ENCODE measurements around the gene TMPRSS7. TPM values are rescaled to one million over a fixed set of nuclear protein-coding genes. Genes with fewer than 3 reads are reported as not detected.

TMPRSS7 gene
- polyA plus RNA-seq, 1 donor from 2014 or later, result 0.52 TPM

GRCh38 chr3:112030901-112031300 is 3.6 kb upstream of the TMPRSS7 start:
- Histone ChIP-seq H4K20me1 (ENCODE audit: insufficient read depth) (no peaks in the 10 kb centered on the region), H3K79me2 (replicated peaks; ENCODE audit: insufficient read depth, low read length) (no peaks in the 10 kb centered on the region), H2AFZ (ENCODE audit: low read depth, low read length) (no peak overlapping the region), H3K4me3 (ENCODE audit: low read length) (no peak overlapping the region), H3K27me3 (ENCODE audit: insufficient read depth, low read depth, low read length) (no peaks in the 10 kb centered on the region), H3K9ac (ENCODE audit: low read length) (no peak overlapping the region), H3K4me2 (ENCODE audit: low read length) (no peak overlapping the region), H3F3A (ENCODE audit: insufficient read depth, low read length, poor library complexity, severe bottlenecking) (no peaks in the 10 kb centered on the region), H3K9me2 (ENCODE audit: insufficient read depth, low read length) (no peaks in the 10 kb centered on the region), H3K36me3 (ENCODE audit: insufficient read depth, low read length) (no peaks in the 10 kb centered on the region), H3K27ac (ENCODE audit: low read length) (no peak overlapping the region), H3K9me3 (ENCODE audit: low read length) (no peaks in the 10 kb centered on the region)
- TF ChIP-seq MXI1 (conservative IDR thresholded peaks at IDR 0.05; ENCODE audit: poor library complexity, severe bottlenecking), result no peak
- no peak for TF ChIP-seq RAD21 (conservative IDR thresholded peaks at IDR 0.05)
- TF ChIP-seq EZH2 (IDR thresholded peaks at IDR 0.05; ENCODE audit: borderline replicate concordance, insufficient read depth, low read length, poor library complexity, severe bottlenecking), result no peak
- TF ChIP-seq SMC3 (conservative IDR thresholded peaks at IDR 0.05; ENCODE audit: poor library complexity), result no peak
- TF ChIP-seq CTCF (IDR thresholded peaks at IDR 0.05; ENCODE audit: poor library complexity, severe bottlenecking), result no peak
- no peak for TF ChIP-seq REST (IDR thresholded peaks at IDR 0.05; ENCODE audit: borderline replicate concordance)
- no peak for TF ChIP-seq TAF1 (IDR thresholded peaks at IDR 0.05; ENCODE audit: low read depth)
- no peak for TF ChIP-seq POLR2AphosphoS5 (IDR thresholded peaks at IDR 0.05)
- TF ChIP-seq EP300 (conservative IDR thresholded peaks at IDR 0.05; ENCODE audit: poor library complexity, severe bottlenecking), result no peak

GRCh38 chr3:112032098-112032731 is 2.3 kb upstream of the TMPRSS7 start:
- H3K9me2 ChIP-seq (ENCODE audit: insufficient read depth, low read length), result no peaks in the 10 kb centered on the region
- TF ChIP-seq EP300 (conservative IDR thresholded peaks at IDR 0.05; ENCODE audit: poor library complexity, severe bottlenecking) (no peak), REST (IDR thresholded peaks at IDR 0.05; ENCODE audit: borderline replicate concordance) (no peak), SMC3 (conservative IDR thresholded peaks at IDR 0.05; ENCODE audit: poor library complexity) (no peak), POLR2AphosphoS5 (IDR thresholded peaks at IDR 0.05) (no peak), MXI1 (conservative IDR thresholded peaks at IDR 0.05; ENCODE audit: poor library complexity, severe bottlenecking) (no peak), TAF1 (IDR thresholded peaks at IDR 0.05; ENCODE audit: low read depth) (no peak), CTCF (IDR thresholded peaks at IDR 0.05; ENCODE audit: poor library complexity, severe bottlenecking) (no peak), RAD21 (conservative IDR thresholded peaks at IDR 0.05) (no peak), EZH2 (IDR thresholded peaks at IDR 0.05; ENCODE audit: borderline replicate concordance, insufficient read depth, low read length, poor library complexity, severe bottlenecking) (no peak)
- no peak overlapping the region for H2AFZ ChIP-seq (ENCODE audit: low read depth, low read length)
- no peak overlapping the region for H3K9ac ChIP-seq (ENCODE audit: low read length)
- no peaks in the 10 kb centered on the region for H3K9me3 ChIP-seq (ENCODE audit: low read length)
- H4K20me1 ChIP-seq (ENCODE audit: insufficient read depth), result no peaks in the 10 kb centered on the region
- H3F3A ChIP-seq (ENCODE audit: insufficient read depth, low read length, poor library complexity, severe bottlenecking), result no peaks in the 10 kb centered on the region
- H3K27me3 ChIP-seq (ENCODE audit: insufficient read depth, low read depth, low read length), result no peaks in the 10 kb centered on the region
- H3K4me2 ChIP-seq (ENCODE audit: low read length), result no peak overlapping the region
- no peaks in the 10 kb centered on the region for H3K36me3 ChIP-seq (ENCODE audit: insufficient read depth, low read length)
- no peak overlapping the region for H3K27ac ChIP-seq (ENCODE audit: low read length)
- H3K79me2 ChIP-seq (replicated peaks; ENCODE audit: insufficient read depth, low read length), result no peaks in the 10 kb centered on the region
- H3K4me3 ChIP-seq (ENCODE audit: low read length), result no peak overlapping the region
